Right ventricle myocardium superior (tissue), 1 donor: Measurements from ENCODE around the gene ADAMTS18. TPM values are rescaled to one million over a fixed set of nuclear protein-coding genes. Genes with fewer than 3 reads are reported as not detected.

Source experiments
- ATAC-seq: fragments of 200-7000 bp; cut with Tn5 transposase; one replicate; pipeline ENCODE4 v1.9.1; 2020; ENCODE audit warnings: mild to moderate bottlenecking; ENCODE audit not compliant: poor library complexity
- DNase-seq: peaks from one replicate; pipeline ENCODE4 v3.0.0-alpha.2; 2020
- intact Hi-C: fragments of 100-400 bp; cut with DNase I; formaldehyde crosslinking; loops from one replicate; pipeline ENCODE4 v1.11.2; 2022
- total RNA-seq: library from RNA; stranded (reverse); fragmentation: NEBNext Ultra II Directional; extraction: Animal tissue kit (Norgen Biotek cat#: 25700); gene quantifications from one replicate; pipeline ENCODE4 v1.2.1, GENCODE V29; 2021
- donor health status: DM: no; HTN: yes; CAD: no; lungs with severe emphysema.

The ADAMTS18 gene
- total RNA-seq, 1 donor from 2014 or later: not detected

DNA sequence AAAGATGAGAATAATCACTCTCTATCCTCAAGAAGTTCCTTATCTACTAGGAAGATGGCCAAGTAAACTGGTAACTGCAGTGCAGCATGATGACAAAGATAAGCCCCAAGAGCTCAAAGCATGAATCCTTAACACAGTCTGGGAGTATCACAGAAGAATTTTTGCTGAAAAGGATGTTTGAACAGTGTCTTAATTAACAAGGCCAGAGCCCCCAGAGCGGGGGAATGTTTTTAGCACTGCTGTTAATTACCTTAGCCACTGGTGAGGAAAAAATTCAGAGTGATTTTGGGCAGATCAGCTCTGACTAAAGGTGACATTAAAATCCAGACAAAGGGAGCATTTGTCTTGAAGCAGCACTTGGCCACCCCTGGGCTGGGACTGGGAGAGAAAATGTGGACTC, 30.1 kb downstream of the ADAMTS18 start:
- intact Hi-C loops: no loop called here
- ATAC-seq (no peak), DNase-seq (no peak)

DNA sequence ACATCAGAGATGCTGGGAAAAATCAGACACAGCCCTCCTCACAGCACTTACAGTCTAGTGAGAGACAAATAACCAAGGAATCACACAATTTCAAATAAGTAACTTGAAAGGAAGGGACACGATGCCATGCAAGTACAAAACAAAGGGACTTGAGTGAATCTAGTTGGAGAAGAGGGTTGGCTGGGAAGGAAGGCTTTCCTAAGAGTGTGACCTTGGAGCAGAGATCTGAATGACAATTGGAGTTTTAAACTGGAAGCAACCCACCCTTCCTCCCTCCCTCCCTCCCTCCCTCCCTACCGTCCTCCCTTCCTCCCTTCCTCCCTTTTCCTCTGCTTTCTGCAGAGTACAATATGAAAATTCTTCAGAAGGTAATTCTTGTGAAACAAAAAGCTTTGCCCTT, 31.1 kb downstream of the ADAMTS18 start:
- no peak for ATAC-seq
- no peak for DNase-seq
- intact Hi-C loops: no loop called here

- intact Hi-C loops: no loop called here
- ATAC-seq: no peak
- DNase-seq: no peak
These were observed 32.2 kb downstream of the ADAMTS18 start for GRCh38 chr16:77402672-77403071.

GRCh38 chr16:77402118-77402517, 32.7 kb downstream of the ADAMTS18 start:
- no peak for DNase-seq
- intact Hi-C loops: no loop called here
- no peak for ATAC-seq

- no peak for ATAC-seq
- intact Hi-C loops: no loop called here
- no peak for DNase-seq
These were observed 35.3 kb downstream of the ADAMTS18 start for GRCh38 chr16:77399546-77399945.

DNA sequence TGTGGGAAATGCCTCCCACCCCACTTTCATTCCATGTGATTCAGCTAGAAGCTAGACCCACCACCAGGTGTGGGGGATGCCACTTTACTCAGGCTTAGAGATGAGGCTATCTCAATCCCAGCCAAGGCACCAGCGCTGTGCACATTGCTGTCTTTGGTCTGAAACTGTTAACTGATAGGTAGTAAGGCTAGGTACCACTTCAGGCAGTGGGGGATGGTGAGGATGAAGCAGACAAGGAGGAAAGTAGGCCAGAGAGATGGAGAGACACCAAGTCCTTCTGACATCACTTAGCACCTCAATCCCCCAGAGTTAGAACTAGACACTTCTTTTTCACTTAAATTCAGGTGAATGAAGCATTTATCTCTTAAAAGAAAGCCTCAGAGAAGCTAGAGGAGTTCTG, 35.8 kb downstream of the ADAMTS18 start:
- DNase-seq (no peak), ATAC-seq (no peak)
- intact Hi-C loops: no loop called here

DNA sequence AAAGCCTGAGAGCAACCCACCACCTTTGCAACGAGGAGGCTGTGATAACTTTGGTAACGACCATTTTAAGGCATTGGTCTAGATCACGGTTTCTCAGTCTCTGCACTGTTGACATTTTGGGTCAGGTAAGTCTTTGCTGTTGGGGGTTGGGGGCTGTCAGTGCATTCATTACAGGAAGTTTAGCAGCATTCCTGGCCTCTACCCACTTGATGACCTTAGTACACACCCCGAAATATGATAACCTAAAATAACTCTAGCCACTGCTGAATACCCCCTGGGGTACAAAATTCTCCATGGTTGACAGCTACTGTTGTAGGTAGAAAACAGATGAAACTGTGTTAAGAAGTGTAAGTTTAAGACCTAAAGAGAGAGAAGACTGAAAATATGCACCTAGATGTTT, 36.3 kb downstream of the ADAMTS18 start:
- DNase-seq (no peak), ATAC-seq (no peak)
- intact Hi-C loops: no loop called here

GRCh38 chr16:77396461-77396860, 38.4 kb downstream of the ADAMTS18 start:
- intact Hi-C loops: no loop called here
- DNase-seq: no peak
- ATAC-seq: no peak

DNA sequence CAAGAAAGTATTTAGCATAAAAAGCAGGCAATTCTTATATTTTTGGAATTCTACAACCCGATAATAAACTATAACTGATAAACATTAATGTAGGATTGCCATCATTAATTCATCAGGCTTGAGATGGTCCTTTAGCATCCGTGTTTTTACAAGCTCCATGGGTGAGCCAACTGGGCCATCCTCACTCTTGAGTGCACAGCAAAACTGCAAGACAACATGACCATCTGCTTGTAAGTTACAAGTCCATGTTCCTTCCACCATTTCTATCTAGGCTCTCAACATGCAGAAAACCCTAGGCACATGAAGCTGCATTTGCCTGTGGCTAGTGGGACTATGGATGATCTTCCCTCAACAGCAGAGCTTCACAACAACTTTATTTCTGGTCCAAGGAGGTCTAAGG, 40.1 kb downstream of the ADAMTS18 start:
- intact Hi-C loops: no loop called here
- ATAC-seq: no peak
- no peak for DNase-seq

- intact Hi-C loops: no loop called here
- DNase-seq (no peak), ATAC-seq (no peak)
These were observed 40.9 kb downstream of the ADAMTS18 start for GRCh38 chr16:77393955-77394354.

DNA sequence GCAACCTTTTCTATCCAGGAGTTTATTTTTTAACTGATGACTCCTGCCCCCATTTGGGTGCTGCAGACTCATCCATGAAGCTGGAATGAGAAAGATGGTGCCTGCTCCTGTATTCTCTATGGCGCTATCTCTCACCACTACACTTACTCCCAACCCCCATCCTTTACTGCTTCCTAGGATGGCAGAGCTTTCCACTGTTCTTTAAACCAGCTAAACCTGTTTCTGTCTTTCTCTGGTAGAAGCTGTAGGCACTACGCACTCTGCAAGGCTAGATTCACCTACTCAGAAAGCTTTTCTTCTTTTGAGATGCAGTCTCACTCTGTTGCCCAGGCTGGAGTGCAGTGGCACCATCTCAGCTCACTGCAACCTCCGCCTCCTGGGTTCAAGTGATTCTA, 47.0 kb downstream of the ADAMTS18 start:
- intact Hi-C loops: no loop called here
- DNase-seq (no peak), ATAC-seq (no peak)

- intact Hi-C loops: no loop called here
- ATAC-seq: no peak
- DNase-seq: no peak
These were observed 47.7 kb downstream of the ADAMTS18 start for GRCh38 chr16:77386831-77387814.

DNA sequence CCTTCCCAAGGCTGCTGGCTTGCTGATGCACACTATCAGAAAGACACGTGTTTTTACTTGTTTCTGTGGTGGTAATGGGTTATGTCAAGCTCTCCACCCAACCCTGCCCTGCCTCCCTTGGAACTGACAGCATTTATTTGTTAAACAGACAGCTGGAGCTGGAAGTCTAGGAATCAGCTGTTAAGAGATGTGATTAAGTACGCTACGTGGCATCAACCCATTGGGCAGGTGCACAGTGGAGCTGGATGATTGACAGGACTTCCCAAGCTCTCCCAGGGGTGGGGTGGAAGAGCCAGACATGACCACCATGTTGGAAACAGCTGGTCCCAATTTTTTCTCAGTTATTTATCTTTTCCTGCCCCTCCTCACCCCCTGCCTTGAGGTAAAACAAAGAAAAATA, 49.4 kb downstream of the ADAMTS18 start:
- DNase-seq (no peak), ATAC-seq (no peak)
- intact Hi-C loops: no loop called here

GRCh38 chr16:77383606-77384187, 51.1 kb downstream of the ADAMTS18 start:
- intact Hi-C loops: no loop called here

DNA sequence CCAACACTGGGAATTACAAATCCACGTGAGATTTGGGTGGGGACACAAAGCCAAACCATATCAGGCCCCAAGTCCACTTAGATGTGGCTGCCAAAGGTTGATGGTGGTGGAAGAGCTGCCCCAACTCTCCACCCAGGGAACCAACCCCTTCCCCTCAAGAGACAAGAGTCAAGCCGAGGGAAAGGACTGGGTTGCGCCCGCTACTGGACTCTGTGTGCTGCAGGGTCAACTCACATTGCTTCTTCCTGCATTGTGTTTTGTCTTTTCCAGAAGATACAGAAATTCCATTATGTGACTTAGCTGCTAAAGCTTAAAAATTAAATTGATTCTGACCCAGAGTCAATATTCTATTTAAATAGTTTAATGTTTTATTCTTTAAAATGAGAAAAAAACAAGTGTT, 58.5 kb downstream of the ADAMTS18 start:
- ATAC-seq: no peak
- no peak for DNase-seq
- intact Hi-C loops: no loop called here

More at GRCh38 chr16:77383606-77384187, 51.1 kb downstream of the ADAMTS18 start:
- no peak for DNase-seq
- ATAC-seq: no peak

DNA sequence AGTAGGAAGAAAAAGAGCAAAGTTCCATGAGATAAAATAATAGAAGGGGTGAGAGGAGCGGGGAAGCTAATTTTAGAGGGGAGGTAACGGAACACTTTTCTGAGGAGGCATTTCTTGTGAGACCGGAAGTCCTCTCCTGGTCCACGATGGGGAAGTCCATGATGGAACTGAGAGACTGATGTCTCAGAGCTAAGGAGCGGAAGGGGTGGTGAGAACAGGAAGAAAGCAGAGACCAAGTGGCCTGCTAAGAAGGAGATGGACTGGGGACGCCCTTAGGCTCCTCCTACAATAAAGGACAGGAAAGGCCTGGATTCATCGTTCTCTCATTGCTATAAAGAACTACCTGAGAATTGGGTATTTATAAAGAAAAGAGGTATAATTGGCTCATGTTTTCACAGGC, 59.4 kb downstream of the ADAMTS18 start:
- ATAC-seq (no peak), DNase-seq (no peak)
- intact Hi-C loops: no loop called here

DNA sequence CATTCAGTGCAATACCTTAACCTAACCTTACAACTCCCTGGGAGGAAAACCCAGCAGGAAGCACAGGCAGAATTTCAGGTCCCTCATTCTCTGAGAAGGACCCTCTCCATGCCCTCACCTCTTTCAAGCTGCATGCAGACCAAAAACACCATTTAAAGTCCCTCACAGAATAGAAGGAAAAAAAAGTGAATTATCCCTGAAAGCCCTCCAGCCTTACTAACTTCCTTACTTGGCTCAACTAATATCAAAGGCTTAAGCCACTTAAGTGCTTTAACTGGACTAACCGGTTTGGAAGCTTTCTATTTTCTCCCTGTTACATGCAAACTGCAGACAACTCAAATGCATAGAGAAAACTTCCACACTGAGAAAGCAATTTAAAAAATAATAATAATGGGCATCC, 60.5 kb downstream of the ADAMTS18 start:
- ATAC-seq: no peak
- intact Hi-C loops: no loop called here
- DNase-seq: no peak

GRCh38 chr16:77373726-77374125, 61.1 kb downstream of the ADAMTS18 start:
- intact Hi-C loops: no loop called here
- ATAC-seq: no peak
- DNase-seq: no peak

GRCh38 chr16:77364770-77365169, 70.1 kb downstream of the ADAMTS18 start:
- ATAC-seq (no peak), DNase-seq (no peak)
- intact Hi-C loops: no loop called here

- DNase-seq (no peak), ATAC-seq (no peak)
- intact Hi-C loops: no loop called here
These were observed 75.8 kb downstream of the ADAMTS18 start for GRCh38 chr16:77359065-77359502.
